Renal cortex interstitium (tissue), 15 donors: ENCODE results near the gene ST7L. TPM values are rescaled to one million over a fixed set of nuclear protein-coding genes. Genes with fewer than 3 reads are reported as not detected.
"Not testable (repeated sequence)": the region's sequence is repeated elsewhere in the genome, so short reads cannot be mapped to it uniquely, and the experiment has no call there.

ENCODE experiments used
- DNase-seq, 11 donors: peaks; one replicate each; pipeline ENCODE4 v3.0.0-alpha.2; 2013; ENCODE audit warnings: low read depth in 9 of 11, low spot score in 4 of 11; ENCODE audit errors: extremely low read depth in 1 of 11
- long read RNA-seq, 16 experiments: transcript quantifications; one replicate each; lab custom pipeline, GENCODE V29; 2026
- polyA plus RNA-seq, 3 donors: library from polyadenylated mRNA; unstranded; fragments of 120-200 nt; gene quantifications; one replicate each; pipeline ENCODE4 v1.2.1, GENCODE V29; 2013; ENCODE audit not compliant: insufficient read length in 3 of 3

The ST7L gene
- 10 to 100 TPM; 27.3 to 33.9 (median 30.9) TPM for polyA plus RNA-seq
- long read RNA-seq, donor 1, partial matches to known transcripts, result 0 of 3 reads
- long read RNA-seq, donor 1, other reads (novel, unspliced or antisense), result 0 of 3 reads
- long read RNA-seq, donor 2, full-length matches to known transcripts, result 9 of 70 reads
- long read RNA-seq, donor 2, partial matches to known transcripts, result 56 of 70 reads
- long read RNA-seq, donor 2, other reads (novel, unspliced or antisense), result 5 of 70 reads
- long read RNA-seq, donor 3, full-length matches to known transcripts, result 4 of 13 reads
- long read RNA-seq, donor 3, partial matches to known transcripts, result 9 of 13 reads
- long read RNA-seq, donor 3, other reads (novel, unspliced or antisense), result 0 of 13 reads
- long read RNA-seq, donor 4, partial matches to known transcripts, result 10 of 53 reads
- long read RNA-seq, donor 4, other reads (novel, unspliced or antisense), result 43 of 53 reads
- long read RNA-seq, donor 5, result 0 reads
- long read RNA-seq, donor 6, full-length matches to known transcripts, result 2 of 7 reads
- long read RNA-seq, donor 6, partial matches to known transcripts, result 5 of 7 reads
- long read RNA-seq, donor 6, other reads (novel, unspliced or antisense), result 0 of 7 reads
- long read RNA-seq, donor 7, full-length matches to known transcripts, result 6 of 98 reads
- long read RNA-seq, donor 7, partial matches to known transcripts, result 92 of 98 reads
- long read RNA-seq, donor 7, other reads (novel, unspliced or antisense), result 0 of 98 reads
- long read RNA-seq, donor 8, full-length matches to known transcripts, result 9 of 26 reads
- long read RNA-seq, donor 8, partial matches to known transcripts, result 17 of 26 reads
- long read RNA-seq, donor 8, other reads (novel, unspliced or antisense), result 0 of 26 reads
- long read RNA-seq, donor 9, full-length matches to known transcripts, result 3 of 13 reads
- long read RNA-seq, donor 9, partial matches to known transcripts, result 10 of 13 reads
- long read RNA-seq, donor 9, other reads (novel, unspliced or antisense), result 0 of 13 reads
- long read RNA-seq, donor 10, partial matches to known transcripts, result 305 of 342 reads
- long read RNA-seq, donor 10, other reads (novel, unspliced or antisense), result 33 of 342 reads
- long read RNA-seq, donor 11, full-length matches to known transcripts, result 2 of 7 reads
- long read RNA-seq, donor 11, partial matches to known transcripts, result 5 of 7 reads
- long read RNA-seq, donor 11, other reads (novel, unspliced or antisense), result 0 of 7 reads
- long read RNA-seq, donor 12, full-length matches to known transcripts, result 3 of 40 reads
- long read RNA-seq, donor 12, partial matches to known transcripts, result 6 of 40 reads
- long read RNA-seq, donor 12, other reads (novel, unspliced or antisense), result 31 of 40 reads
- long read RNA-seq, donor 13, full-length matches to known transcripts, result 5 of 21 reads
- long read RNA-seq, donor 13, partial matches to known transcripts, result 16 of 21 reads
- long read RNA-seq, donor 13, other reads (novel, unspliced or antisense), result 0 of 21 reads
- long read RNA-seq, donor 14, full-length matches to known transcripts, result 6 of 6 reads
- long read RNA-seq, donor 14, partial matches to known transcripts, result 0 of 6 reads
- long read RNA-seq, donor 14, other reads (novel, unspliced or antisense), result 0 of 6 reads
- long read RNA-seq, donor 15, full-length matches to known transcripts, result 3 of 8 reads
- long read RNA-seq, donor 15, partial matches to known transcripts, result 5 of 8 reads
- long read RNA-seq, donor 15, other reads (novel, unspliced or antisense), result 0 of 8 reads
- long read RNA-seq, donor 16, full-length matches to known transcripts, result 10 of 861 reads
- long read RNA-seq, donor 16, partial matches to known transcripts, result 845 of 861 reads
- long read RNA-seq, donor 16, other reads (novel, unspliced or antisense), result 6 of 861 reads

- peak; percentile 40 to 73 (median 63) for DNase-seq
Measured at GRCh38 chr1:112618721-112619517, at the start of gene ST7L. TSS of gene ST7L (minus strand) at chr1:112619141. CDS start at chr1:112619113, 28 bp downstream.

- DNase-seq, result no peak
Measured at GRCh38 chr1:112666946-112667345, 48.0 kb upstream of the ST7L start.

DNA sequence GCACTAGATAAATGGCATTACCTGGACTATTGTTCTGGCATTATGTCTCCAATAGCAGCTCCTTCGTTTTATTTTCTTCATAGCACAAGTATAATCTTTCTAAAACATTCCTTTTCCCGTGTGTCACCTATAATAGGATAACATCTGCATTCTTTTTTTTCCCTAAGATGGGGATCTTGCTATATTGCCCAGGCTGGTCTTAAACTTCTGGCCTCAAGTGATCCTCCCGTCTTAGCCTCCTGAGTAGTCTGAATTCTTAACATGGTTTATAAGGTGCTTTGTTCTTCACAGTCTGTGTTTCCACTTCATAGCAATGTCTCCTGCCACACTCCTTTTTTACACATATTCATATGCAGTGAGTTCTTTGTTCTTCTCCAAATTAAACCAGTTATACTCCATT is 46.9 kb upstream of the ST7L start:
- no peak for DNase-seq

DNA sequence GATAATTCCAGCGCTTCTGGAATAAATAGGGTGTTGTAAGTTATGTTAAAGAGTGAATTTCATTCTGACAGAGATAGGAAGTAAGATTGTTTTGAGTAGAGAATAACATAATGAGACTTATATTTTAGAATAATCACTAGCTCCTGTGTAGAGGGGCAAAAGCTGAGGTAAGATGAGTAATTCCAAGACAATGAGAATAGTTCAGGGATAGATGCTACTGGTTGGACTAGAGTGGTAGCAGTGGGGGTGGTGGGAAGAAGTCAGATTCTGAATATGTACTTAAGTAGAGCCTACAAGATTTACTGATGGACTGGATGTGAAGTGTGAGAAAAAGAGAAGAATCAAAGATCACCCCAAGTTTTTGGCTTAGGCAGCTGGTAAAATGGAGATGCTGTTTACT is 32.3 kb upstream of the ST7L start:
- DNase-seq, result no peak

DNA sequence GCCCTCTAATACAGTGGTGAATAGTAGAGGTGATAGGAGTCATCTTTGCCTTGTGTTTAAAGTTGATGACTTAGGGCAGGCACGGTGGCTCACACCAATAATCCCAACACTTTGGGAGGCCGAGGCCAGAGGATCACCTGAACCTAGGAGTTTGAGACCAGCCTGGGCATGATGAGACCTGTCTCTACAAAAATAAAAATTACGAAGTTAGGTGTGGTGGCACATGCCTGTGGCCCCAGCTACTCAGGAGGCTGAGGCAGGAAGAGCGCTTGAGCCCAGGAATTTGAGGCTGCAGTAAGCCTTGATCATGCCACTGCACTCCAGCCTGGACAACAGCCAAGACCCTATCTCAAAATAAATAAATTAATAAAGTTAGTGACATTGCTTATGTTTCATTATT is 27.3 kb upstream of the ST7L start:
- DNase-seq, result no peak

DNA sequence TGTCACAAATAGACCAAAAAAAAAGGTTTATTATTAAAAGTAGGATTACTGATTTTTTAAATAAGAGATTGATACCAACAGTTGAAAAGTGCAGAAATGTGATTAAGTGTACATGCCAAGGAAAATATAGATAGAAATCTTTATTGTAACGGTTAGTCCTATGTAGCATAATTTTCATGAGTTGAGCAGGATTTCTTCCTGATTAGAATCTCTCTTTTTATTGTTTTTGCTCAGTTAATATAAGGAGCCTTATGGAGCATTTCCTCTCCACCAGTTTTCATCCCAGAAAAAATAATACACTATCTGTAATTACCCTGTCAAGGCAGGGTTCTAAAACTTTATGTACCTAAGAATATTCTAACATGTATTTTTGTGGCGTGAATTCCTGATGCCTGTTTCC is 24.1 kb upstream of the ST7L start:
- DNase-seq, result no peak

GRCh38 chr1:112640437-112640836 is 21.5 kb upstream of the ST7L start:
- not testable (repeated sequence) for DNase-seq

DNA sequence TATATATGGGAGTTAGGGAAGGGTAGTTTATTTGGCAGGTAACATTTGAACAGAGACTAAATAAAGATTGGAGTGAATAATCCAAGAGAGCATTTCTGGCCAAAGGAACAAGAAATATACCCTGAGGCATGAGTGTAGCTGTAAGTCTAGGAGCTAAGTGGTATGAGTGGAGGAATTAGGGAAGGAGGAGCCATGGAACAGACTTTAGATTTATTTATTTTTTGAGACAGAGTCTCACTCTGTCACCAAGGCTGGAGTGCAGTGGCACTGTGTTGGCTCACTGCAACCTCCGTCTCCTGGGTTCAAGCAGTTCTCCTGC is 19.1 kb upstream of the ST7L start:
- DNase-seq, result no peak

GRCh38 chr1:112637254-112638109 is 18.5 kb upstream of the ST7L start:
- no peak for DNase-seq

DNA sequence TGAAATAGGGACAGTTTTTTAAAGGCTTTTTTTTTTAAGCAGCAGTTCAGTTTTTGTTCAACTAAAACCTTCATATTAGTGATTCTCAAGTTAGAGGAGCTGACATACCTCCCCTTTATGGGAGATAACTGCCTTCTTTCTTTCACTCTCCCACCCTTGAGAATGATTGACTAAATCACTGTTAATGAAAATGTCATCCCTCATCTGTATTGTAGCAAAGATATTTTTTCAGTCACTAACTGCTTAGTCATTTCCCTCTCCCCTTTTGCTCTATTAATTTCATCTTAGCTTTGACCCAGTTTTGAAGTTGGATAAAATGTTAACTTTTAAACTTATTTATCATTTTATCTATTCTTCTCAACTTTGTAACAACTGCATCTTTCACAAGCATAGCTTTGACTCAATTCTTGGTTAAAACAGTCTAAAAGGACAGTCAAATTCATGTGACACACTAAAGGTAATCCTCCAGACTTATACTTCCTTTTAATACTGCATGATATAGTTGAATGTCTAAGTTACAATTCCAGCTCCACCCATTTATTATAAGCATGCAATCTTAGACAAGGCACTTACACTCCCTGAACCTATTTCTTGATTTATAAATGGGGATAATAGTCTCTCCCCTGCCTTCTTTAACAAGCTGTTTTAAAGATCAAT is 17.8 kb upstream of the ST7L start:
- no peak for DNase-seq

DNA sequence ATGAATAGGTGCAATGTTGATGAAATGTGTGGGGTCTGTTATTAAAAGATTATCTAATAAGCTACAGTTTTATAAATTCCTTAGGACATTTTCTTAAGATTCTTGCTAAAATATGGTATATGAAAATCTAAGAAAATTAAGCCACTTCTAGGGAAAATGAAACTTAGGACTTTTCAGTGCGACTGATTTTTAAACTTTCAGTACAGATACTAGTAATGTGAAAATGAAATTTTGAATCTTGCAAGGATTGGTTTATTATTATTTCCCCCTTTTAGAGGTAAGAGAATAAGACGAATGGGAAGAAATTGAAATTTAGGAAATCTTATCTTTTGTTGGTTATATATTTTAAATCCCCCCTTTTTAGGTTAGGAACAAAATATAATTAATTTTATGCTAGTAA is 17.1 kb upstream of the ST7L start:
- DNase-seq, result no peak

- no peak for DNase-seq
Measured at GRCh38 chr1:112634367-112634766, 15.4 kb upstream of the ST7L start.

GRCh38 chr1:112633628-112634027 is 14.7 kb upstream of the ST7L start:
- no peak for DNase-seq

- no peak for DNase-seq
Measured at GRCh38 chr1:112629256-112629655, 10.3 kb upstream of the ST7L start.

- DNase-seq, result no peak
Measured at GRCh38 chr1:112628516-112628915, 9.6 kb upstream of the ST7L start.

GRCh38 chr1:112626887-112627286 is 7.9 kb upstream of the ST7L start:
- DNase-seq, result no peak
